ENCODE data around the gene CYP3A7. TPM values are rescaled to one million over a fixed set of nuclear protein-coding genes. Genes with fewer than 3 reads are reported as not detected.

CYP3A7 gene
- polyA plus RNA-seq, 1 donor (not counting 4 experiments of a cell fraction or from before 2014, with no cell fraction given), result not detected

DNA sequence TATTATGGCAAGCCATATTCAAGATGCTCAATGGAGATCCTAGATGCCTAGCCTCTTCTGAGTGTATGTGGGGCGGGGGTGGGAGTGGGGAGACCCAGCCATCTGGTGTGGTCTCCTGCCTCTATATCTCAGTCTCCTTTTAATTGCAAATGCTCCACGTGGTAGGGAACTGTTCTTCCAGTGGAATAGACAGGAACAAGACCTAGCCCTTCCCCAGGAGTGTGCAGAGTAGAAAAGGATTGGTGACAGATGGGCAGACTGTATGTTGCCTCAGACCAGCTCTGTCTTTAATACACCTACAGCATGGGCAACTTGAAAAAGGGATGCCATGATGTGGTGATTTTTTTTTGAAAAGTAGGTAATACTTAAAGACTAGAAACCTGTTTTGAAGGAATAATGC, 67.8 kb downstream of the CYP3A7 start:
- H4K20me1 ChIP-seq (ENCODE audit: control insufficient read depth, extremely low read depth, insufficient read depth, low read length), result no peaks in the 10 kb centered on the region
- no peak overlapping the region for H3K4me3 ChIP-seq (ENCODE audit: control insufficient read depth in 2 of 3, extremely low read depth in 1 of 3, insufficient read depth in 2 of 3, low read depth in 1 of 3, low read length in 3 of 3)
- no peak overlapping the region for H2AFZ ChIP-seq (ENCODE audit: control insufficient read depth, low read length)
- dilution Hi-C loops (cut with MboI; ENCODE audit: extremely low pct_ligation_motif_present, low sequenced_read_pairs), result no loop called here
- no peaks in the 10 kb centered on the region for H3K4me1 ChIP-seq (ENCODE audit: control insufficient read depth, extremely low read depth, insufficient read depth, low read length)
- no peaks in the 10 kb centered on the region for H3K9me1 ChIP-seq (ENCODE audit: control insufficient read depth, extremely low read depth, insufficient read depth, low read length)
- no peak overlapping the region for H3K9ac ChIP-seq (ENCODE audit: control insufficient read depth, extremely low read depth, insufficient read depth, low read length)
- no peak overlapping the region for H3K4me2 ChIP-seq (ENCODE audit: control insufficient read depth, extremely low read depth, insufficient read depth, low read depth, low read length)
- FAIRE-seq, result no peak
- H3K27ac ChIP-seq (ENCODE audit: control insufficient read depth, insufficient read depth, low read length), result no peak overlapping the region
- no peak for TF ChIP-seq EZH2 (IDR thresholded peaks at IDR 0.05; ENCODE audit: low read length)
- TF ChIP-seq, protein P1, sequence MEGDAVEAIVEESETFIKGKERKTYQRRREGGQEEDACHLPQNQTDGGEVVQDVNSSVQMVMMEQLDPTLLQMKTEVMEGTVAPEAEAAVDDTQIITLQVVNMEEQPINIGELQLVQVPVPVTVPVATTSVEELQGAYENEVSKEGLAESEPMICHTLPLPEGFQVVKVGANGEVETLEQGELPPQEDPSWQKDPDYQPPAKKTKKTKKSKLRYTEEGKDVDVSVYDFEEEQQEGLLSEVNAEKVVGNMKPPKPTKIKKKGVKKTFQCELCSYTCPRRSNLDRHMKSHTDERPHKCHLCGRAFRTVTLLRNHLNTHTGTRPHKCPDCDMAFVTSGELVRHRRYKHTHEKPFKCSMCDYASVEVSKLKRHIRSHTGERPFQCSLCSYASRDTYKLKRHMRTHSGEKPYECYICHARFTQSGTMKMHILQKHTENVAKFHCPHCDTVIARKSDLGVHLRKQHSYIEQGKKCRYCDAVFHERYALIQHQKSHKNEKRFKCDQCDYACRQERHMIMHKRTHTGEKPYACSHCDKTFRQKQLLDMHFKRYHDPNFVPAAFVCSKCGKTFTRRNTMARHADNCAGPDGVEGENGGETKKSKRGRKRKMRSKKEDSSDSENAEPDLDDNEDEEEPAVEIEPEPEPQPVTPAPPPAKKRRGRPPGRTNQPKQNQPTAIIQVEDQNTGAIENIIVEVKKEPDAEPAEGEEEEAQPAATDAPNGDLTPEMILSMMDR (optimal IDR thresholded peaks at IDR 0.05 in 1 of 3, IDR thresholded peaks at IDR 0.05 in 1 of 3, conservative IDR thresholded peaks at IDR 0.05 in 1 of 3; ENCODE audit: extremely low read depth in 1 of 3, insufficient read depth in 2 of 3, low read length in 3 of 3), result no peak
- no peaks in the 10 kb centered on the region for H3K9me3 ChIP-seq (ENCODE audit: control insufficient read depth, low read depth, low read length)
- no peaks in the 10 kb centered on the region for H3K36me3 ChIP-seq (ENCODE audit: control insufficient read depth in 2 of 2, extremely low read depth in 1 of 2, insufficient read depth in 2 of 2, low read length in 2 of 2)
- no peak for DNase-seq (ENCODE audit: low read depth, low spot score)
- no peaks in the 10 kb centered on the region for H3K27me3 ChIP-seq (ENCODE audit: control insufficient read depth, extremely low read depth, insufficient read depth, low read length)
- no peaks in the 10 kb centered on the region for H3K79me2 ChIP-seq (ENCODE audit: control insufficient read depth, insufficient read depth, low read length)

DNA sequence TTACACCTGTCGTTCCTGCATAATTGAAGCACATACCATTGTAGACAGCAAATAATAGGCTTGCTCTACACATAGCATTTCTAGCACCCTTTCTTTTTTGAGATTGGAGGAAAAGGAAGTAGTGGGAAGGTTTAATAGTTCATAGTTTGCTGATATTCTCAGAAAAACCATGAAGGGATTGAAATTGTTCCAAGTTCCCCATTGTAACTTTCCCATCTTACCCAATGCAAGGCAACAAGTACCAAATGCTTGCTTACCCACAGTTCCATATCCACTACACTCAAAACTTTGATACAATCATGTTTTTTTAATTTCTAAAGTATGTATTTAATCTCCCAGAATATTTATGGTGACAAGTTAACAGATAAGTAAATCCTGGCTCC, 69.0 kb downstream of the CYP3A7 start:
- Histone ChIP-seq H3K9me3 (ENCODE audit: control insufficient read depth, low read depth, low read length) (no peaks in the 10 kb centered on the region), H2AFZ (ENCODE audit: control insufficient read depth, low read length) (no peak overlapping the region), H3K79me2 (ENCODE audit: control insufficient read depth, insufficient read depth, low read length) (no peaks in the 10 kb centered on the region), H3K9ac (ENCODE audit: control insufficient read depth, extremely low read depth, insufficient read depth, low read length) (no peak overlapping the region), H4K20me1 (ENCODE audit: control insufficient read depth, extremely low read depth, insufficient read depth, low read length) (no peaks in the 10 kb centered on the region), H3K4me2 (ENCODE audit: control insufficient read depth, extremely low read depth, insufficient read depth, low read depth, low read length) (no peak overlapping the region), H3K4me3 (ENCODE audit: control insufficient read depth in 2 of 3, extremely low read depth in 1 of 3, insufficient read depth in 2 of 3, low read depth in 1 of 3, low read length in 3 of 3) (no peak overlapping the region), H3K27me3 (ENCODE audit: control insufficient read depth, extremely low read depth, insufficient read depth, low read length) (no peaks in the 10 kb centered on the region), H3K36me3 (ENCODE audit: control insufficient read depth in 2 of 2, extremely low read depth in 1 of 2, insufficient read depth in 2 of 2, low read length in 2 of 2) (no peaks in the 10 kb centered on the region), H3K27ac (ENCODE audit: control insufficient read depth, insufficient read depth, low read length) (no peak overlapping the region), H3K9me1 (ENCODE audit: control insufficient read depth, extremely low read depth, insufficient read depth, low read length) (no peaks in the 10 kb centered on the region), H3K4me1 (ENCODE audit: control insufficient read depth, extremely low read depth, insufficient read depth, low read length) (no peaks in the 10 kb centered on the region)
- TF ChIP-seq, protein P1 (optimal IDR thresholded peaks at IDR 0.05 in 1 of 3, IDR thresholded peaks at IDR 0.05 in 1 of 3, conservative IDR thresholded peaks at IDR 0.05 in 1 of 3; ENCODE audit: extremely low read depth in 1 of 3, insufficient read depth in 2 of 3, low read length in 3 of 3), result no peak
- TF ChIP-seq EZH2 (IDR thresholded peaks at IDR 0.05; ENCODE audit: low read length), result no peak
- dilution Hi-C loops (cut with MboI; ENCODE audit: extremely low pct_ligation_motif_present, low sequenced_read_pairs), result no loop called here
- FAIRE-seq (no peak), DNase-seq (ENCODE audit: low read depth, low spot score) (no peak)

Measured in keratinocyte (primary cell).